Calu3 (cell line): ENCODE results near the gene TTBK2. TPM values are rescaled to one million over a fixed set of nuclear protein-coding genes. Genes with fewer than 3 reads are reported as not detected.

Experiments used
- BruUV-seq: library from RNA; stranded (reverse); fragments of 400-500 nt; replicated peaks from 2 replicates; lab custom pipeline; 2021; lab: Mats Ljungman, UMichigan
- CTCF ChIA-PET: fragments of 300-600 bp; sonication (Branson Sonifier 250); formaldehyde crosslinking; loops from one replicate; lab custom pipeline; 2022; ENCODE audit warnings: antibody characterized with exemption; lab: Charles Lee
- DNase-seq: peaks from one replicate; pipeline ENCODE4 v3.0.0; 2022
- H3K27ac Mint-ChIP-seq: one replicate; pipeline ENCODE4 v1.8.0; 2022; ENCODE audit warnings: mixed read lengths; ENCODE audit not compliant: unreplicated experiment
- H3K27me3 Mint-ChIP-seq: one replicate; pipeline ENCODE4 v1.8.0; 2022; ENCODE audit warnings: mixed read lengths; ENCODE audit not compliant: unreplicated experiment
- H3K36me3 Mint-ChIP-seq: one replicate; pipeline ENCODE4 v1.8.0; 2022; ENCODE audit warnings: mild to moderate bottlenecking, moderate library complexity, mixed read lengths; ENCODE audit not compliant: insufficient read depth, unreplicated experiment
- H3K4me1 Mint-ChIP-seq: one replicate; pipeline ENCODE4 v1.8.0; 2022; ENCODE audit warnings: mild to moderate bottlenecking, low read depth, mixed read lengths; ENCODE audit not compliant: unreplicated experiment
- H3K4me3 Mint-ChIP-seq: one replicate; pipeline ENCODE4 v1.8.0; 2022; ENCODE audit warnings: mild to moderate bottlenecking, low read depth, moderate library complexity, mixed read lengths; ENCODE audit not compliant: unreplicated experiment
- H3K9me3 Mint-ChIP-seq: one replicate; pipeline ENCODE4 v1.8.0; 2022; ENCODE audit warnings: low read depth, mixed read lengths; ENCODE audit not compliant: unreplicated experiment
- intact Hi-C: fragments of 100-400 bp; cut with micrococcal nuclease; formaldehyde crosslinking; loops from one replicate; pipeline ENCODE4 v1.10.0; 2022; ENCODE audit not compliant: unreplicated experiment
- total RNA-seq: library from RNA; stranded (reverse); gene quantifications from 2 replicates; pipeline ENCODE4 v1.2.3, GENCODE V29; 2022
- TF ChIP-seq, protein P1 (sequence below): fragments of 200-600 bp; IDR thresholded peaks from one replicate; pipeline ENCODE4 v1.8.0; 2022; ENCODE audit warnings: antibody characterized with exemption; ENCODE audit not compliant: unreplicated experiment

The TTBK2 gene
- total RNA-seq, 1 experiment from 2014 or later: 5.3 TPM

DNA sequence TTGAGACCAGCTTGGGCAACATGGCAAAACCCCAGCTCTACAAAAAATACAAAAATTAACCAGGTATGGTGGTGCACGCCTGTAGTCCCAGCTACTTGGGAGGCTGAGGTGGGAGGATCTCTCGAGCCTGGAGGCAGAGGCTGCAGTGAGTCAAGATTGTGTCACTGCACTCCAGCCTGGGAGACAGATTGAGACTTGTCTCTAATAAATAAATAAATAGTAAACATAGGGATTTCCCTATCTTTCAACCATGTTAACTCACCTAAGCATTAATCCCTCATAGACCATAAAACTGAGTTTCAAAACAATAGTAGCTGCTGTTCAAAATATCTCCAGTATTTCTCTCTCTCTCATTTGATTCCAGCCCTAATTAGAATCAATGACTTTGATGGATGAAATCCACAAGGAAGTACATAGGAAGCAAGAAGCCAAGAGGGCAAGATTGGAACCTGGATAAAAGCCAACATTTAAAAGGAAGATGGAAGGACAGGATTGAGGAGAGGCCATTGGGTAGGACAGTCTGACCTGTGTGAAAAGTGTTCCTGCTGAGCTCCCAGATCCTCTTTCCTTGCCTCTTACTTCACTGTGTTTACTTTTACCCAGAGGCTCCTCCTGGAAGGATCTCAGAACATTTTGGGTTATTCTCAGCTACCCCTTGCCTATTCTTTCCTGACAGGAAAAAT is 12.4 kb upstream of the TTBK2 start:
- no TSS peak for BruUV-seq
- Mint-ChIP-seq H3K4me3 (no peak overlapping the region), H3K36me3 (no peaks in the 10 kb centered on the region), H3K9me3 (no peaks in the 10 kb centered on the region), H3K27ac (no peak overlapping the region), H3K4me1 (no peaks in the 10 kb centered on the region), H3K27me3 (no peaks in the 10 kb centered on the region)
- TF ChIP-seq, protein P1, sequence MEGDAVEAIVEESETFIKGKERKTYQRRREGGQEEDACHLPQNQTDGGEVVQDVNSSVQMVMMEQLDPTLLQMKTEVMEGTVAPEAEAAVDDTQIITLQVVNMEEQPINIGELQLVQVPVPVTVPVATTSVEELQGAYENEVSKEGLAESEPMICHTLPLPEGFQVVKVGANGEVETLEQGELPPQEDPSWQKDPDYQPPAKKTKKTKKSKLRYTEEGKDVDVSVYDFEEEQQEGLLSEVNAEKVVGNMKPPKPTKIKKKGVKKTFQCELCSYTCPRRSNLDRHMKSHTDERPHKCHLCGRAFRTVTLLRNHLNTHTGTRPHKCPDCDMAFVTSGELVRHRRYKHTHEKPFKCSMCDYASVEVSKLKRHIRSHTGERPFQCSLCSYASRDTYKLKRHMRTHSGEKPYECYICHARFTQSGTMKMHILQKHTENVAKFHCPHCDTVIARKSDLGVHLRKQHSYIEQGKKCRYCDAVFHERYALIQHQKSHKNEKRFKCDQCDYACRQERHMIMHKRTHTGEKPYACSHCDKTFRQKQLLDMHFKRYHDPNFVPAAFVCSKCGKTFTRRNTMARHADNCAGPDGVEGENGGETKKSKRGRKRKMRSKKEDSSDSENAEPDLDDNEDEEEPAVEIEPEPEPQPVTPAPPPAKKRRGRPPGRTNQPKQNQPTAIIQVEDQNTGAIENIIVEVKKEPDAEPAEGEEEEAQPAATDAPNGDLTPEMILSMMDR: no peak
- no peak for DNase-seq
- CTCF ChIA-PET: no interaction called here
- intact Hi-C loops: no loop called here

DNA sequence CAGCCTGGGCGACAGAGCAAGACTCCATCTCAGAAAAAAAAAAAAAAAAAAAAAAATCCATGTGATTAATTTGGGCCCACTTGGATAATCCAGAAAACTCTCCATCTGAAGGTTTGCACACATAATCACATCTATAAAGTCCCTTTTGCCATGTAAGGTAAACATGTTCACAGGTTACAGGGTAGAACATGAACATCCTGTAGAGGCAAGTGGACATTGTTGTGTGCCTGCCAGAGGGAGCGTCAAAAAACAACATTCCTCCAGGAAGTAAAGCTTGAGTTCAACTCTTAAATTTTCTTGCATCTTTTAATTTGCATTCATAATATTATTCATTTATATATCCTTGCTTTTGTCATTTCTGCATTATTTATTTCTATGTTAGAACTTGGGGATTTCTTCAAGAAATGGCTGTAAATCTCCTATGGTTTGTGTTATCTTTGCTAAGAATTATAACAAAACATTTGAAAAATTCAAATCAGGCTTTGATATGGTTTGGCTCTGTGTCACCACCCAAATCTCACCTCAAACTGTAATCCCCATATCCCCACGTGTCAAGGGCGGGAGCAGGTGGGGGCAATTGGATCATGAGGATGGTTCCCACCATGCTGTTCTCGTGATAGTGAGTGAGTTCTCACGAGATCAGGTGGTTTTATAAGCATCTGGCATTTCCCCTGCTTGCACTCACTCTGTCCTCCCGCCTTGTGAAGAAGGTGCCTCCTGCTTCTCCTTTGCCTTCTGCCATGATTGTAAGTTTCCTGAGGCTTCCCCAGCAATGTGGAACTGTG is 11.3 kb upstream of the TTBK2 start:
- CTCF ChIA-PET: no interaction called here
- Mint-ChIP-seq H3K36me3 (no peaks in the 10 kb centered on the region), H3K27me3 (no peaks in the 10 kb centered on the region), H3K9me3 (no peaks in the 10 kb centered on the region), H3K4me3 (no peak overlapping the region), H3K27ac (no peak overlapping the region), H3K4me1 (no peaks in the 10 kb centered on the region)
- no TSS peak for BruUV-seq
- TF ChIP-seq, protein P1: no peak
- DNase-seq: no peak
- intact Hi-C loops: no loop called here

DNA sequence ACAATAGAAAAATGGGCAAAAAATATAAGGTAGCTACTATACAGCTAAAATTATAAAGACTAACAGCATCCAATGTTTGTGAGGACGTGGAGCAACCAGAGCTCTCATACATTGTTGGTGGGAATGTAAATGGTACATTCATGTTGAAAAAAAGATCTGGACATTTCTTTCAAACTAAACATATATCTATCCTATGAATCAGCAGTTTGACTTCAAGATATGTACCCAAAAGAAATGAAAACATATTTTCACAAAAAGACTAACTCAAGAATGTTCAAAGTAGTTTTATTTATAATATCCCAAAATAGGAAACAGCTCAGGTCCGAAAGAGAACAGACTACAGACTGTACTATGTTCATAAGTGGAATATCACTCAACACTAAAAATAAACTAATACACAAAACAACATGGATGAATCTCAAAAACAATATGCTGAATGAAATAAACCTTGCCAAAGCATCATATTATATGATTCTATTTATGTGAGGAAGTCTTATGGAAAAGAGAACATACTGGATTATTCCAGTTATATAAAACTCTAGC is 8.8 kb upstream of the TTBK2 start:
- no peaks in the 10 kb centered on the region for H3K9me3 Mint-ChIP-seq
- no peaks in the 10 kb centered on the region for H3K4me1 Mint-ChIP-seq
- CTCF ChIA-PET: no interaction called here
- no peak overlapping the region for H3K27ac Mint-ChIP-seq
- H3K4me3 Mint-ChIP-seq: no peak overlapping the region
- H3K27me3 Mint-ChIP-seq: no peaks in the 10 kb centered on the region
- intact Hi-C loops: loop anchor here (5.0 kb wide), 1 partner anchor 227 kb away; no protein-coding TSS in a partner anchor
- DNase-seq: no peak
- TF ChIP-seq, protein P1: no peak
- no peaks in the 10 kb centered on the region for H3K36me3 Mint-ChIP-seq
- BruUV-seq: no TSS peak

DNA sequence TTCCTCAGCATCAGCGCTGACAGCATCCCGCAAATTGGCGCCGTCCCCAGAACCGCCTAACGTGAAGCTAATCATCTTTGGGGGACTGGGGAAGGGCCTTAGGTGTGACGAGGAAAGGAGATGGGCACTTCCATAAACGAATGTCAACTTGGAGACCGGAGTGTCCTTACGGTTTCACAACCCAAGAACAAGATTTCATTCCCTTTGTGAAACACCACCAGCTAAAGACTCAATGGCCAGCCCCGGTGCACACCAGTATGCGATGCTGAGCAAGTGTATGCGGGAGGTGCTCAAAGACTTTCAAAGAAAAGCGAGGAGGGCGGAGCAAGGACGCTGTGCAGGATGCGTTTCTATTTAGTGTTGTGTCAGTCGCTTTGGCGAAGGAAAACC is 759 bp upstream of the TTBK2 start:
- Mint-ChIP-seq H3K27me3 (no peaks in the 10 kb centered on the region), H3K9me3 (no peaks in the 10 kb centered on the region), H3K4me1 (no peaks in the 10 kb centered on the region), H3K27ac (no peak overlapping the region), H3K36me3 (peaks cover 16% of the 10 kb centered on the region), H3K4me3 (peak overlapping the region; percentile 89)
- no TSS peak for BruUV-seq
- TF ChIP-seq, protein P1: no peak
- intact Hi-C loops: no loop called here
- CTCF ChIA-PET: no interaction called here
- DNase-seq: no peak
